ENCODE data around the gene SMAGP. TPM values are rescaled to one million over a fixed set of nuclear protein-coding genes. Genes with fewer than 3 reads are reported as not detected.

The SMAGP gene
- total RNA-seq, 2 donors from 2014 or later, result 74.4 to 119 TPM

DNA sequence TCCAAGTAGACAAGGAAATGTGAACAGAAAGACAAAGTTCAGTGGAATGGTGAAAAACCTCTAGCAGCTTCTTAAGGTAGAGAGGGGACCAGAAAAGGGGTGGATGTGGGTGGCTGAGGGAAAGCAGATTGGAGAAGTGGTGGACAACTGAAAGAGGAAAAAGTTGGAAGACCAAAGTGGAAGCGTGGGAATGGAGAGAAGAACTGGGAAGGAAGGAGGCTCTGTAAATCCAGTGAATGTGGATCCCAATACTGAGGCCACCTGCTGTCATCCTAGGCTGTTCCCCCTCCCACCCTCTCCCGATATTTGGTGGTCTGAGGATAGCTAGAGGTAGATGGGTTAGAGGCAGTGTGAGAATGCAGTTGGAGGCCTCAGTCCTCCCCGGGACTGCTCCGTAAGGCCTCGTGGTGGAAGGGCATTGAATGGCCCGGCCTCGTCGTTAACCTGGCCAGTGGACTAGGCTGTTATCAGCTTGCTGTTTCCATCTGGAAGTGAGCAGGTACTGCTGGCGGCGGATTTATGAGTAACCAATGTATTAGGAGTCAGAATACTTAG is 51.5 kb downstream of the SMAGP start:
- peak overlapping the region; percentile 86 for H3K27ac ChIP-seq
- no peaks in the 10 kb centered on the region for H3K9me3 ChIP-seq
- H3K4me1 ChIP-seq, result peaks cover 4% of the 10 kb centered on the region
- peak overlapping the region; percentile 79 for H3K4me3 ChIP-seq
- TF ChIP-seq, protein P1, sequence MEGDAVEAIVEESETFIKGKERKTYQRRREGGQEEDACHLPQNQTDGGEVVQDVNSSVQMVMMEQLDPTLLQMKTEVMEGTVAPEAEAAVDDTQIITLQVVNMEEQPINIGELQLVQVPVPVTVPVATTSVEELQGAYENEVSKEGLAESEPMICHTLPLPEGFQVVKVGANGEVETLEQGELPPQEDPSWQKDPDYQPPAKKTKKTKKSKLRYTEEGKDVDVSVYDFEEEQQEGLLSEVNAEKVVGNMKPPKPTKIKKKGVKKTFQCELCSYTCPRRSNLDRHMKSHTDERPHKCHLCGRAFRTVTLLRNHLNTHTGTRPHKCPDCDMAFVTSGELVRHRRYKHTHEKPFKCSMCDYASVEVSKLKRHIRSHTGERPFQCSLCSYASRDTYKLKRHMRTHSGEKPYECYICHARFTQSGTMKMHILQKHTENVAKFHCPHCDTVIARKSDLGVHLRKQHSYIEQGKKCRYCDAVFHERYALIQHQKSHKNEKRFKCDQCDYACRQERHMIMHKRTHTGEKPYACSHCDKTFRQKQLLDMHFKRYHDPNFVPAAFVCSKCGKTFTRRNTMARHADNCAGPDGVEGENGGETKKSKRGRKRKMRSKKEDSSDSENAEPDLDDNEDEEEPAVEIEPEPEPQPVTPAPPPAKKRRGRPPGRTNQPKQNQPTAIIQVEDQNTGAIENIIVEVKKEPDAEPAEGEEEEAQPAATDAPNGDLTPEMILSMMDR (IDR thresholded peaks at IDR 0.05), result no peak
- DNase-seq, result peak; percentile 42
- intact Hi-C loops (cut with DNase I), result no loop called here
- H3K27me3 ChIP-seq, result no peaks in the 10 kb centered on the region
- H3K9ac ChIP-seq (ENCODE audit: low read depth in 2 of 2, low read length in 2 of 2), result peak overlapping the region; percentile 62 to 68
- H3K36me3 ChIP-seq, result no peaks in the 10 kb centered on the region

DNA sequence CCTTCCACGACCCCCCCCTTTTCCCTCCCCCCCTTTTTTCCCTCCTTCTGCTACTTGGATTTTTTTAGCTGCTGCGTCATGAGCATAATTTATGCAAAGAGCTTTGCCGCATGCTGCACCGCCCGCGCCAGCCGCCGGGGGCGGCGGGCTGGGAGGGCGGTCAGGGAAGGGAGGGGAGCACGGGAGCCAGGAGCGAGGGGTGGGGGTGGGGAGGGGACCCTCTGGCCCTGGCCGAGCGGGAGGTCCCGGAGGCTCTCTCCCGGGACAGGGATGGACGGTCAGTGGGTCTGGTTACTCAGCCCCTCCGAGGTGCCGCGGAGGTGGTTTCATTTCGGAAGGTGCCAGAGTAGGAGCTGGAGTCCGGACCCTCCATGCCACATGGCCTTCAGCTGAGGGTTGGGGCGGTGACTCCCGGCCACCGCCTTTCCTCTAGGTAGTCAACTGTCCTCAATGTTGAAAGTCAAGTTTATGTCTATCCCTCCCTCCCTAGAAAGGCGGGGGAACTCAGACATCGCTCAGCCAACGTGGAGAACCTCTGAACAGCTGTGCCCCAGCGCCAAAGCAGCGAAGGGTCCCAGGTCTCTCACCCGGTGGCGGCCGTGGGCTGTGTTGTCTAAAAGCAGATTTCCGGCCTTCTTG is 52.1 kb downstream of the SMAGP start, which contains the start of gene POU6F1:
Gene POU6F1, minus strand, starts transcription at position 95 of the 639 bp plus-strand sequence. CDS start 11,226 bp downstream, outside the sequence.
- intact Hi-C loops (cut with DNase I), result no loop called here
- no peaks in the 10 kb centered on the region for H3K36me3 ChIP-seq
- peak within 1 kb of the TSS; percentile 86 for H3K27ac ChIP-seq
- no peaks in the 10 kb centered on the region for H3K27me3 ChIP-seq
- TF ChIP-seq, protein P1 (IDR thresholded peaks at IDR 0.05), result peak; percentile 63
- peak within 1 kb of the TSS; percentile 79 for H3K4me3 ChIP-seq
- H3K9me3 ChIP-seq, result no peaks in the 10 kb centered on the region
- H3K9ac ChIP-seq (ENCODE audit: low read depth in 2 of 2, low read length in 2 of 2), result peak within 1 kb of the TSS; percentile 68 to 88
- H3K4me1 ChIP-seq, result peaks cover 4% of the 10 kb centered on the region
- peak; percentile 72 for DNase-seq

DNA sequence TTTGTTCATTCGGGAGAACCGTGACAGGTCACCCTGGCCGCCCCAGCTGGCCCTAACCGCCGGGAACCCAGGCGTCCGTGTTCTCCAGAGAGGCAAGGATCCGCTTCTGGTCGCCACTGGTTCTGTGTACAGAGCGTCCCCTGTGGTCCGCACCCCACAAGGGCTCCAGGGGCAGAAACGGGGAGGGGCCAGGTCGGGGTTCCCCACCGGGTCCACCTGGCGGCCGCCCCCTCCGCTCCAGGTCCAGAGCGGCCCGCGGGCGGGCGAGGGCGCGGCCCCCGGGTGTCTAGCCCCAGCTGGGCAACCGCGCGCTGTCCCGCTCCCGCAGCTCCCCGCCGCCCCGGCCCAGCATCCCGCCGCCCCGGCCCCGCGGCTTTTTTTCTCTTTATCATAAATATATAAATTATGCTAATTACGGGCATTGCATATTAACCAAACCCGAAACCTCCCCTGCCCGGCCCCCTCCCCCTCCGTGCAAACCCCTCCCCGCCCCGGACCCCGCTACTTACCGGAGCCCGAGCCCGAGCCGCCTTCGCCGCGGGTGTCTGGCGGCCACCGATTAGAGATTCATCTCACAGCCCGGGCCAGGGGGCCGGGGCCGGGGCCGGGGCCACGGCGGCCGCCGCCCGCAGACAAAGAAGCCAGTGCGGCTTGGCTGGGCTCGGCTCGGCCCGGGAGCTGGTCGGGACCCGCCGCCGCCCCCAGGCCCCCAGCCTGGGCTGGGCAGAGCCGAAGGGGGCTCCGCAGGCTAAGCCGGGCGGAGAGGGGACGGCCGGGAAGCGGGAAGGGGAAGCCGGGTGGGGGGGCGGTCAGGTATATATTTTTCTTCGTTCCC is 52.9 kb downstream of the SMAGP start:
- peaks cover 4% of the 10 kb centered on the region for H3K4me1 ChIP-seq
- intact Hi-C loops (cut with DNase I), result no loop called here

GRCh38 chr12:51216642-51217041 is 53.6 kb downstream of the SMAGP start:
- peak overlapping the region; percentile 86 for H3K27ac ChIP-seq
- TF ChIP-seq, protein P1 (IDR thresholded peaks at IDR 0.05), result no peak
- H3K9me3 ChIP-seq, result no peaks in the 10 kb centered on the region
- no peaks in the 10 kb centered on the region for H3K27me3 ChIP-seq
- intact Hi-C loops (cut with DNase I), result no loop called here
- H3K36me3 ChIP-seq, result no peaks in the 10 kb centered on the region
- peaks cover 4% of the 10 kb centered on the region for H3K4me1 ChIP-seq
- no peak for DNase-seq
- H3K9ac ChIP-seq (ENCODE audit: low read depth in 2 of 2, low read length in 2 of 2), result peak overlapping the region in 1 of 2 donors; percentile 68
- H3K4me3 ChIP-seq, result peak overlapping the region; percentile 79

More for the DNA sequence above, 52.9 kb downstream of the SMAGP start:
- Histone ChIP-seq H3K36me3 (no peaks in the 10 kb centered on the region), H3K27ac (peak overlapping the region; percentile 86), H3K9me3 (no peaks in the 10 kb centered on the region), H3K27me3 (no peaks in the 10 kb centered on the region), H3K4me3 (peak overlapping the region; percentile 79), H3K9ac (ENCODE audit: low read depth in 2 of 2, low read length in 2 of 2) (peak overlapping the region; percentile 68 to 88)
- TF ChIP-seq, protein P1 (IDR thresholded peaks at IDR 0.05), result no peak
- DNase-seq, result peak; percentile 52

GRCh38 chr12:51214895-51215294 is 55.3 kb downstream of the SMAGP start:
- DNase-seq, result no peak
- Histone ChIP-seq H3K27ac (no peak overlapping the region), H3K9ac (ENCODE audit: low read depth in 2 of 2, low read length in 2 of 2) (no peak overlapping the region), H3K4me1 (peaks cover 4% of the 10 kb centered on the region), H3K36me3 (no peaks in the 10 kb centered on the region), H3K4me3 (no peak overlapping the region), H3K27me3 (no peaks in the 10 kb centered on the region), H3K9me3 (no peaks in the 10 kb centered on the region)
- TF ChIP-seq, protein P1 (IDR thresholded peaks at IDR 0.05), result no peak
- intact Hi-C loops (cut with DNase I), result no loop called here

Measured in colonic mucosa (tissue), 4 donors.